ENCODE results near the gene CCDC91. TPM values are rescaled to one million over a fixed set of nuclear protein-coding genes. Genes with fewer than 3 reads are reported as not detected.

Gene CCDC91
- total and polyA plus RNA-seq, 9 of the 15 experiments (the other 6 are each of a cell fraction or from before 2014, with no cell fraction given): 10.1 to 31.1 (median 26.3) TPM

DNA sequence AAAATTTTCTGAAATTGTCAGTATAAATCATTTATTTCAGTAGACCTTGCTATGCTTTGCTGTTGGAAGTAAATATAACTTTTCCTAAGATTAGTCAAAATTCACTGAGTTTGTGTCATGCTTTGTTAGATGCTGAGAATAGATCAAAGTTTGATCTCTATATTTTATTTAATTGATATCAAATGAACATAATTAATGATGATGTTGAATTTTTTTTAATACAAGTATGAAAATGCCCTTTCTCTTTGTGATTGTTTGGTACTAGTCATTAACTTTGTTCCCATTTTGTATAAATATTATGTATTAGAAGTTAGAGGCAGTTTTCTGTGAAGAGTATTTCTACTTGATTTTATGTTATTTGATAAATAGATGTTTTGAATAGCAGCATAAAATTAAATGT lies 45.7 kb downstream of the CCDC91 start:
- peaks cover 0 to 11% of the 10 kb centered on the region in 2 experiments; a peak in 2 of 5 replicates for H3K4me1 ChIP-seq (replicated peaks in 1 of 2; ENCODE audit: control insufficient read depth in 2 of 2, insufficient read depth in 2 of 2, low read length in 2 of 2)
- H3K27me3 ChIP-seq (ENCODE audit: control insufficient read depth in 2 of 2, insufficient read depth in 2 of 2, low read length in 2 of 2): no peaks in the 10 kb centered on the region
- no peak overlapping the region; the same call in 2 of the 3 replicates for H3K27ac ChIP-seq (ENCODE audit: extremely low read depth, low read depth, low read length)
- DNase-seq (ENCODE audit: extremely low read depth in 1 of 4, low spot score in 3 of 4) (no peak), FAIRE-seq (no peak), ATAC-seq (no peak)
- H3K9me3 ChIP-seq (replicated peaks; ENCODE audit: control insufficient read depth, insufficient read depth, low read depth, low read length): 0 out of 2 replicates have a peak, but pooled peaks cover 2% of the 10 kb centered on the region
- no TSS peak for BruUV-seq (replicated peaks)
- TF ChIP-seq ZNF717 (CRISPR knock-in tag; IDR thresholded peaks at IDR 0.05) (no peak), SRSF3 (IDR thresholded peaks at IDR 0.05; ENCODE audit: insufficient read depth, low read length) (no peak), ZNF165 (CRISPR knock-in tag; IDR thresholded peaks at IDR 0.05; ENCODE audit: borderline replicate concordance) (no peak), PTBP1 (IDR thresholded peaks at IDR 0.05; ENCODE audit: low read depth, low read length) (no peak), SLC30A9 (CRISPR knock-in tag; IDR thresholded peaks at IDR 0.05) (no peak), ZNF316 (IDR thresholded peaks at IDR 0.05) (peak; percentile 70), DMBX1 (CRISPR knock-in tag; IDR thresholded peaks at IDR 0.05; ENCODE audit: borderline replicate concordance) (no peak), HNRNPK (IDR thresholded peaks at IDR 0.05; ENCODE audit: low read depth, low read length, poor library complexity, severe bottlenecking) (no peak), C11orf30 (IDR thresholded peaks at IDR 0.05; ENCODE audit: low read depth) (peak; percentile 54; the same call in 1 of the 2 replicates)
- TF ChIP-seq, protein P1, sequence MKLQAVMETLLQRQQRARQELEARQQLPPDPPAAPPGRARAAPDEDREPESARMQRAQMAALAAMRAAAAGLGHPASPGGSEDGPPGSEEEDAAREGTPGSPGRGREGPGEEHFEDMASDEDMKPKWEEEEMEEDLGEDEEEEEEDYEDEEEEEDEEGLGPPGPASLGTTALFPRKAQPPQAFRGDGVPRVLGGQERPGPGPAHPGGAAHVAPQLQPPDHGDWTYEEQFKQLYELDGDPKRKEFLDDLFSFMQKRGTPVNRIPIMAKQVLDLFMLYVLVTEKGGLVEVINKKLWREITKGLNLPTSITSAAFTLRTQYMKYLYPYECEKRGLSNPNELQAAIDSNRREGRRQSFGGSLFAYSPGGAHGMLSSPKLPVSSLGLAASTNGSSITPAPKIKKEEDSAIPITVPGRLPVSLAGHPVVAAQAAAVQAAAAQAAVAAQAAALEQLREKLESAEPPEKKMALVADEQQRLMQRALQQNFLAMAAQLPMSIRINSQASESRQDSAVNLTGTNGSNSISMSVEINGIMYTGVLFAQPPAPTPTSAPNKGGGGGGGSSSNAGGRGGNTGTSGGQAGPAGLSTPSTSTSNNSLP (IDR thresholded peaks at IDR 0.05; ENCODE audit: borderline replicate concordance, low read depth, low read length): no peak
- TF ChIP-seq, protein P2, sequence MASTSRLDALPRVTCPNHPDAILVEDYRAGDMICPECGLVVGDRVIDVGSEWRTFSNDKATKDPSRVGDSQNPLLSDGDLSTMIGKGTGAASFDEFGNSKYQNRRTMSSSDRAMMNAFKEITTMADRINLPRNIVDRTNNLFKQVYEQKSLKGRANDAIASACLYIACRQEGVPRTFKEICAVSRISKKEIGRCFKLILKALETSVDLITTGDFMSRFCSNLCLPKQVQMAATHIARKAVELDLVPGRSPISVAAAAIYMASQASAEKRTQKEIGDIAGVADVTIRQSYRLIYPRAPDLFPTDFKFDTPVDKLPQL (IDR thresholded peaks at IDR 0.05; ENCODE audit: extremely low read depth, insufficient read length): no peak
- TF ChIP-seq, protein P3, sequence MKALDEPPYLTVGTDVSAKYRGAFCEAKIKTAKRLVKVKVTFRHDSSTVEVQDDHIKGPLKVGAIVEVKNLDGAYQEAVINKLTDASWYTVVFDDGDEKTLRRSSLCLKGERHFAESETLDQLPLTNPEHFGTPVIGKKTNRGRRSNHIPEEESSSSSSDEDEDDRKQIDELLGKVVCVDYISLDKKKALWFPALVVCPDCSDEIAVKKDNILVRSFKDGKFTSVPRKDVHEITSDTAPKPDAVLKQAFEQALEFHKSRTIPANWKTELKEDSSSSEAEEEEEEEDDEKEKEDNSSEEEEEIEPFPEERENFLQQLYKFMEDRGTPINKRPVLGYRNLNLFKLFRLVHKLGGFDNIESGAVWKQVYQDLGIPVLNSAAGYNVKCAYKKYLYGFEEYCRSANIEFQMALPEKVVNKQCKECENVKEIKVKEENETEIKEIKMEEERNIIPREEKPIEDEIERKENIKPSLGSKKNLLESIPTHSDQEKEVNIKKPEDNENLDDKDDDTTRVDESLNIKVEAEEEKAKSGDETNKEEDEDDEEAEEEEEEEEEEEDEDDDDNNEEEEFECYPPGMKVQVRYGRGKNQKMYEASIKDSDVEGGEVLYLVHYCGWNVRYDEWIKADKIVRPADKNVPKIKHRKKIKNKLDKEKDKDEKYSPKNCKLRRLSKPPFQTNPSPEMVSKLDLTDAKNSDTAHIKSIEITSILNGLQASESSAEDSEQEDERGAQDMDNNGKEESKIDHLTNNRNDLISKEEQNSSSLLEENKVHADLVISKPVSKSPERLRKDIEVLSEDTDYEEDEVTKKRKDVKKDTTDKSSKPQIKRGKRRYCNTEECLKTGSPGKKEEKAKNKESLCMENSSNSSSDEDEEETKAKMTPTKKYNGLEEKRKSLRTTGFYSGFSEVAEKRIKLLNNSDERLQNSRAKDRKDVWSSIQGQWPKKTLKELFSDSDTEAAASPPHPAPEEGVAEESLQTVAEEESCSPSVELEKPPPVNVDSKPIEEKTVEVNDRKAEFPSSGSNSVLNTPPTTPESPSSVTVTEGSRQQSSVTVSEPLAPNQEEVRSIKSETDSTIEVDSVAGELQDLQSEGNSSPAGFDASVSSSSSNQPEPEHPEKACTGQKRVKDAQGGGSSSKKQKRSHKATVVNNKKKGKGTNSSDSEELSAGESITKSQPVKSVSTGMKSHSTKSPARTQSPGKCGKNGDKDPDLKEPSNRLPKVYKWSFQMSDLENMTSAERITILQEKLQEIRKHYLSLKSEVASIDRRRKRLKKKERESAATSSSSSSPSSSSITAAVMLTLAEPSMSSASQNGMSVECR (CRISPR knock-in tag; IDR thresholded peaks at IDR 0.05): no peak
- no peak overlapping the region for H3K4me3 ChIP-seq
- no peak overlapping the region for H3K4me2 ChIP-seq (ENCODE audit: insufficient read depth, low read length)
- no peak overlapping the region for H2AFZ ChIP-seq (ENCODE audit: low read depth, low read length)
- in situ Hi-C loops (cut with MboI) (no loop called here), intact Hi-C loops (cut with micrococcal nuclease) (no loop called here)
- POLR2A ChIA-PET: no interaction called here
- H3K9me1 ChIP-seq (ENCODE audit: control insufficient read depth, insufficient read depth, low read length): no peaks in the 10 kb centered on the region
- CTCF ChIA-PET (ENCODE audit: low intra/inter-chr PET ratio): no interaction called here
- H3K36me3 ChIP-seq (ENCODE audit: control insufficient read depth, insufficient read depth, low read length): peaks cover 4% of the 10 kb centered on the region; the same call in 1 of the 3 replicates
- H3K79me2 ChIP-seq (ENCODE audit: control insufficient read depth, insufficient read depth, low read length): peaks cover 52% of the 10 kb centered on the region
- H3K9ac ChIP-seq (ENCODE audit: insufficient read depth in 1 of 2, low read depth in 2 of 2, low read length in 2 of 2): no peak overlapping the region; a peak in 1 of 4 replicates
- H4K20me1 ChIP-seq (replicated peaks; ENCODE audit: control insufficient read depth, insufficient read depth, low read length): no peaks in the 10 kb centered on the region
